GM06990 (cell line): ENCODE results near the gene AUTS2.

Source experiments
- DNase-seq: peaks from one replicate; pipeline ENCODE4 v3.0.0-alpha.2; 2011; ENCODE audit not compliant: insufficient read length; ENCODE audit errors: extremely low read depth
- H3K27me3 ChIP-seq: replicated peaks from 2 replicates; pipeline ENCODE4 v1.6.0; 2011; ENCODE audit warnings: low read length; ENCODE audit not compliant: control insufficient read depth, insufficient read depth
- H3K36me3 ChIP-seq: 2 replicates; pipeline ENCODE4 v1.5.1; 2011; ENCODE audit warnings: low read length; ENCODE audit not compliant: control insufficient read depth, insufficient read depth
- H3K4me3 ChIP-seq: replicated peaks from 2 replicates; pipeline ENCODE4 v1.5.1; 2011; ENCODE audit warnings: low read depth, mild to moderate bottlenecking, control low read depth, low read length
- TF ChIP-seq, protein P1 (sequence below): IDR thresholded peaks from 2 replicates; pipeline ENCODE4 v1.5.1; 2011; ENCODE audit warnings: low read length, control low read depth, mild to moderate bottlenecking, inconsistent platforms; ENCODE audit not compliant: insufficient read depth, poor library complexity, severe bottlenecking

Gene AUTS2

DNA sequence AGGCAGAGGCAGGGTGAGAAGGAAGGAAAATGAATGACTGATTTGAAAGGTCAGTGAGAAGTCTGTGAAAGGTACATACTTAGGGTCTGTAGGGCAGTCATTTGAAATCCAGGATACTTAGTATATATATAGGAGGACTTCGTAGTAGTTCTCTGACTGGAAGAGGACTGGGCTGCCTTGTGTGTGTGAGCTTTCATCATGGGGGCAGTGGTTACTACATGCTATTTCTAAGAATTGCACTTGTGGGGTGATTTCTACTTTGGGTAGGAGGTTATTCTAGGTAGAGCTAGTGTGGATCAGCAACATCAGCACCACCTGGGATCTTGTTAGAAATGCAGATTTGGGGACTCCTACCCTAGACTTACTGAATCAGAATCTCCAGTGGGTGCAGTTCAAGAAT lies 104.1 kb downstream of the AUTS2 start:
- H3K27me3 ChIP-seq, result no peaks in the 10 kb centered on the region
- DNase-seq, result no peak
- TF ChIP-seq, protein P1, sequence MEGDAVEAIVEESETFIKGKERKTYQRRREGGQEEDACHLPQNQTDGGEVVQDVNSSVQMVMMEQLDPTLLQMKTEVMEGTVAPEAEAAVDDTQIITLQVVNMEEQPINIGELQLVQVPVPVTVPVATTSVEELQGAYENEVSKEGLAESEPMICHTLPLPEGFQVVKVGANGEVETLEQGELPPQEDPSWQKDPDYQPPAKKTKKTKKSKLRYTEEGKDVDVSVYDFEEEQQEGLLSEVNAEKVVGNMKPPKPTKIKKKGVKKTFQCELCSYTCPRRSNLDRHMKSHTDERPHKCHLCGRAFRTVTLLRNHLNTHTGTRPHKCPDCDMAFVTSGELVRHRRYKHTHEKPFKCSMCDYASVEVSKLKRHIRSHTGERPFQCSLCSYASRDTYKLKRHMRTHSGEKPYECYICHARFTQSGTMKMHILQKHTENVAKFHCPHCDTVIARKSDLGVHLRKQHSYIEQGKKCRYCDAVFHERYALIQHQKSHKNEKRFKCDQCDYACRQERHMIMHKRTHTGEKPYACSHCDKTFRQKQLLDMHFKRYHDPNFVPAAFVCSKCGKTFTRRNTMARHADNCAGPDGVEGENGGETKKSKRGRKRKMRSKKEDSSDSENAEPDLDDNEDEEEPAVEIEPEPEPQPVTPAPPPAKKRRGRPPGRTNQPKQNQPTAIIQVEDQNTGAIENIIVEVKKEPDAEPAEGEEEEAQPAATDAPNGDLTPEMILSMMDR, result no peak
- no peak overlapping the region for H3K4me3 ChIP-seq
- H3K36me3 ChIP-seq, result no peaks in the 10 kb centered on the region

DNA sequence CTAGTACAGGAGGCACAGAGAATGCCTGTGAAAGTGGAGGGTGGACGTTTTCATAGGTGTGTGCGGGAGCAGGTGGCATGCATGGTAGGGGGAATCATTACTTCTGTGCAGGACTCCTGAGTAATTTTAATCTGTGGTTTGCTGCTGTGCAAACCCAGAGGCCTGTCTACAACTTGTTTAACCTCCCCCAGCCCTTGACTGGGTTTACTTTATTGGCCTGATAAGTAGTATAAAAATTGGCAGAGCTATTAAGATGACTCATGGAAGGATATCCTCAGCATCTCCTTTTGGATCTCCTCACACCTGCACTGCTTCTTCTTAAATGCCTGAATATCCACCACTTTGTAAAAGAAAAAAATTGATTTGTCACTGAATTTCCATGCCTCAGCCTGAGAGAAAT lies 104.8 kb downstream of the AUTS2 start:
- TF ChIP-seq, protein P1, result no peak
- no peaks in the 10 kb centered on the region for H3K36me3 ChIP-seq
- H3K4me3 ChIP-seq, result no peak overlapping the region
- DNase-seq, result no peak
- H3K27me3 ChIP-seq, result no peaks in the 10 kb centered on the region

DNA sequence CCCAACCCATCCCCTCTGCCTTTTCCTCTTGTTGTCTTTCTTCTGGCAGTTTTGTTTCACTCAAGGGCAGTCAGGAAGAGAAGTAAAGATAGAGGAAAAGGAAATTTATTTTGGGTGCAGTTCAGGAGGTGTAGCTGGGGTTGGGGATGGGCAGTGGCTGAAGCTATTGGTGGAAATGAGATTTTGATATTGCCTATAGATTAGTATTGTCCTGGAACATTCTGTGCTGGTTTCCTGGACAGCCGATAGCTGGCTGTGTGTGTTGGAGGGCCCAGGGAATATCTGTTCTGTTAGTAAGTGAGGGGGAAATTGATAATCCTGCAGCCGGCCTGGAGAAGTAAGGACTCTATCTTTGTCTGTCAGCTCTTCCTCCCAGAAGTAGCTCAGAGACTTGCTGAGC lies 107.8 kb downstream of the AUTS2 start:
- Histone ChIP-seq H3K27me3 (no peaks in the 10 kb centered on the region), H3K36me3 (no peaks in the 10 kb centered on the region), H3K4me3 (no peak overlapping the region)
- TF ChIP-seq, protein P1, result no peak
- DNase-seq, result no peak

DNA sequence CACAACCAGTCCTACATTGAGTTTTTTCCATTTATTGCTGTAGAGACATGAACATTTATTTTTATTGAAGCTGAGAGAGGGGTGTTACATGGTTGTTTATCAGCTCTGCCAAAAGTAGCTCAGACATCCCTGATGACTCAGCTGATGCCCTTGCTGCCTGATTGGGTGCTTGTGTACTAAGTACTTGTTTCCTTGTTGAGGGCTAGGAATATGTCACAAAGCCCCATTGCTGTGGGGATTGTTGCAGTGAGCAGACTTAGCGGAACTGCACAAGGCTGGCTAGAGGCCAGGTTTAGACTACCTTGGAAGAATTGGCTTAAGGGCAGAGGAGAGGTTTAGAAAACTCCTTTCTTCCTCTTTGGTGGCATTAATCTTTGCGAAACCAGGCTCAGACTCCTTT lies 110.6 kb downstream of the AUTS2 start:
- no peak overlapping the region for H3K4me3 ChIP-seq
- no peak for DNase-seq
- TF ChIP-seq, protein P1, result no peak

DNA sequence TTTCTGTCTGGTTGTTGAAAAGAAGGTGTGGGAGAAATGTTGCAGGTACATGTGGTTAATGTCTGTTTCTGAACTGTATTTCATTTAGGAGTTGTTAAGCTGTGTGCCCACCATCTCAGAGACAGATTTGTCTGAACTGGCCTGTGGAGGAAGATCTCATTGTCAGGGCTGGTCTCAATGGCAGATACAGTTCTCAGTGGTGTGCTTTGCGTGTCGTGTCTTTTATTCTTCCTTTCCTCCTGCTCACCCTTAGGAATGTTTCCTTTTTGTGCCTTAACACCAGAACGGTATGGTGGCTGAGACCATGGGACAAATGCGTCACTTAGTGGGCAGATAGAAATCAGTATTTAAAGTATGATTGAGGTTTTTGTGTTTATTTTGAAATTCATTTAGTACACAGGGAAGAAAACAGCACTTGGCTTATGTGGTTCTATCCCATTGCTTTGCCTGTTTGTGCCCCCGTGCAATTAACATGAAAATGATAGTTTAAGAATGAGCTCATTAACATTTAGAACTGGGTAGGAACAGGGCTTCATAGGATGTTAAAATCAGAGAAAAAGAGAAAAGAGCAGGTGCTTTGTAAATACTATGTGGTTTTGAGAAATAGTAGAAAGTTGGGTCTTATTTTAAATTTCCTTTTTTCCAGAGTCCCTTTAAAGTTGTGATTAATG lies 112.6 kb downstream of the AUTS2 start:
- Histone ChIP-seq H3K27me3 (no peaks in the 10 kb centered on the region), H3K36me3 (no peaks in the 10 kb centered on the region), H3K4me3 (no peak overlapping the region)
- no peak for DNase-seq
- TF ChIP-seq, protein P1, result no peak

More for the DNA sequence above, 110.6 kb downstream of the AUTS2 start:
- H3K27me3 ChIP-seq, result no peaks in the 10 kb centered on the region
- no peaks in the 10 kb centered on the region for H3K36me3 ChIP-seq
